NCI-H1694 (cell line): ENCODE measurements around the gene CSPG4.
"Not testable (repeated sequence)": the region's sequence is repeated elsewhere in the genome, so short reads cannot be mapped to it uniquely, and the experiment has no call there.

Experiments used
- DNase-seq: peaks from one replicate; lab custom pipeline; 2025; lab: John Stamatoyannopoulos, UW

Gene CSPG4

GRCh38 chr15:75704618-75705017 is 8.0 kb downstream of the CSPG4 start:
- DNase-seq = no peak

- no peak for DNase-seq
Measured at GRCh38 chr15:75704263-75704615, 8.4 kb downstream of the CSPG4 start.

- DNase-seq = not testable (repeated sequence)
Measured at GRCh38 chr15:75703440-75704262, 9.0 kb downstream of the CSPG4 start.

- no peak for DNase-seq
Measured at GRCh38 chr15:75702436-75702835, 10.2 kb downstream of the CSPG4 start.

DNA sequence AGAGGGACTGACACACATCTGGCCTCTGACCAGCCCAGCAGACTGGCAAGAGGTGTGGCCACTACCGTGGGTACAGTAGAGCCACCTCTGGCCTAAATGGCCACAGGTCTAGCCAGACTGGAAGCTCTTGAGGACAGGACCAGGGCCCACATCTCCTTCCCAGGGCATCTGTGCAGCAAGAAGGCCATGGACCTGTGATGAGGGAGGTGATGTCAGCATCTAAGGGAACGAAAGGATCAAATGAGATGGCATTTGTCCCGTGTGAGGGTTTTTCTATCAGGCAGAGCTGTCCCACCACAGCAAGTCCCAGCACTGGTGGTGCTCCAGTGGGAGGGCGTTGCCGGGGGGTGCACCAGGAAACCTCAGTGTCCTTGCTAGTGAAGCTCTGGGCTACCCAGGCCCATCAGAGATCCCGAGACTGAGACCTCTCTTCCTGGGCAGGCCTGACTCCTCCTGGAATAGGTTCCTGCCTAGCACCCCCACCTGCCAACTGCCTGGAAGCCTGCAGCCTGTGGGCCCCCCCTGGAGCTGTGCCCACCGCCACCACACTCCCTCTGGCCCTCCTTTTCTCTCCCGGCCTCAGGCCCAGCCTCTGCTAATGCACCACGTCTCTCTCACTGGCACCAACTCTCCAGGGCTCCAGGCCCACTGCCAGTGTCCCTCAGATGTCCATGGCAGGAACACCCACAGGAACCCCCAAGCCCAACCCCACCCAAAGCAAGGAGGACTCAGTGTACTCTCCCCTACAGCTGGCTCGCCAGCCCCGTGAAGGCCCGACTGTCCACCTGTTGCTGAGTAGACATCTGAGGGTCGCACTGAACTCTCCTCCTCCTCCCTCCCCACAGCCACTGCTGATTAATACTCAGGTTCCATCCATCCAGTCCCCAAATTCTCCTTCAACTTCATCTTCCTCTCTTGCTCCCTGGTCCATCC is 11.3 kb downstream of the CSPG4 start:
- DNase-seq = not testable (repeated sequence)

DNA sequence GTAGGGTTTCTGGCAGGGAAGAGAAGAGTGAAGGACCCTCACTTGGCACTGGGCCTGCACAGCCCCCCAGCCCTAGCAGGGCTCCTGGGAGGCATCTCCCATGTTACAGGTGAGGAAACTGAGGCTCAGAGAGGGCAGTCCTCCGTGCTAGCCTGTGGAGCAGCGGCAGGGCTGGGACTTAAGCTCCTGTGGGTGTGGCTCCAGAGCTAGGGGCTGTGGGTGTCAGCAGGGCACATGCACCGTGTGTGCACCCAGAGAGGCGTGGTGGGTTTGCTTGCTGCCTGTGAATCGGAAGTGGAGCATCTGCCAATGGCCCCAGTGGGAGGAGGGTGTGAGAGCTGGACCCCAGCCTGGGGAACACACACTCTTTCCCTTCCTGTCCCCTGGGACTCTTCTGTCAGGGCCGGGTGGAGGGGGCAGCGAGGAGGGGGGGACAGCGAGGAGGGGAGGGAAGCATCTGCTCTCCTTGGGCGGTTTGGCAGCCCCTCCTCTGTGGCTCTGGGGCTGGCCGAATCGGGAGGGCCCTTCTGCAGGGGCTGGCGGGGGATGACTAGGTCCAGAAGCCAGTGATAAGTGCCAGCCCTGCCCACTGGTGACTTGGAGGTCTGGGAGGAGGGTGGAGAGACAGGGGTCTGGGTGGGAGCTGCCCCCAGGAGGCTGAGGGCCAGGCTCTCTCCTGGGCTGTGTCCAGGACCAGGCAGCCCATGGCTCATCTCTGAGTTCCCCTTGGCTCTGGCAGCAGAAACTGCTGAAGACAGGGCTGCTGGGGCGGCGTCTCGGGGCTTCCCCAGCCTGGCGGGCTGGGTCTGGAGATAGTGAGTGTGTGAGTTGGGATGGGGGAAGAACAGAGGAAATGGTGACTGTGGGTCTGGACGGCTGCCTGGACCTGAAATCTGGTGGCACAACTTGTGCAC is 12.4 kb downstream of the CSPG4 start:
- DNase-seq = peak; percentile 62

- DNase-seq = not testable (repeated sequence)
Measured at GRCh38 chr15:75699517-75699916, 13.1 kb downstream of the CSPG4 start.

DNA sequence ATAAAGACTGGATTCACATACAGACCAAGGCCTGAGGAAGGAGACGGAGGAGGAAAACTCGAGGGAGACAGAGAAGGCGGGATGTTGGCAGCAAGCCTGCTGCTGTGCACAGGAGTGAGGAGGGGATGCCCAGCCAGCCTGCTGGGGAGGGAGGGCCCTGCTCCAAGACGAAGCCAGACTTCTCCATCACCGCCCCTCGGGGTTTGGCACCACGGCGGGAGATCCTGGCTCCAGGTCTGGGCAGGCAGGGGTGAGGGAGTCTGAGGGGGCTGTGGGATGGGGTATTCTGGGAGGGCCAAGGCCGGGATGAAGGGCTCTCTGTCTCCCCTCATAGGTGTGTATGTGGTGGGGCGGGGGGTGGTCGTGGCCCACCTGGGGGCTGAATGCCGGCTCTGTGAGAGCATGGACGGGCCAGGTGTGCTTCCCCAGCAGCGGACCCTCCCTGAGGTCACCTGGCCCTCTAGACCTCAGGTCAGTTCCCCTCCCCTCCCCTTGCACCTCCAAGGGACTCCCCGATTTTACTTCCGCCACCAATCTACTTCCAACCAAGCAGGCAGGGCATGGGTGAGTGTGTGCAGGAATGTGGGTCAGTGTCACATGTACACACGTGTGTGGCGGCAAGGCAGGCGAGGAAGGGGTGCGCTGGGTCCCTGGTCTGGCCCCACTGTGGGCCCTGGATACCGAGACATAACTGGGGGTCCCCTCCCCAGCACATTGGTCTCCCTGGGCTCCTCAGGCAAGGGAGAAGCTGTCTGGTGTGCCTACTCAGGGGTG is 14.5 kb downstream of the CSPG4 start:
- not testable (repeated sequence) for DNase-seq

DNA sequence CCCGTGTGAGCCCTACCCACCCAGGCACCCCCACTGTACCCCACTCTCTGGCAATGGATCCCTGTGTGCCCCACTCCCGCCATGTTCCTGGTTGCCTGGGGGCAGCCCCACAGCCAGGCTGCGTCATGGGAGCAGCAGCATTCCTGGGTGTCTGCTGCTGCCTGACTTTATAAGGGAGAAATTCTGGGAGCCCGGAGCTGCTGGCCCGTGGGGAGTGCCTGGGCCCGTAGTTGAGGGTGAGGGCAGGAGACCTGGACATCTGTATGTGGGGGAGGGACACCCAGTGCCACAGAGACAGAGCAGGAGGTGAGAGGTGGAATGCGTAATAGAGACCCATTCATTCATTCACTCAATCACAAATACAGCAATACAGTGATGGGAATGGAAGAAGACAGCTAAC is 15.1 kb downstream of the CSPG4 start:
- no peak for DNase-seq

DNA sequence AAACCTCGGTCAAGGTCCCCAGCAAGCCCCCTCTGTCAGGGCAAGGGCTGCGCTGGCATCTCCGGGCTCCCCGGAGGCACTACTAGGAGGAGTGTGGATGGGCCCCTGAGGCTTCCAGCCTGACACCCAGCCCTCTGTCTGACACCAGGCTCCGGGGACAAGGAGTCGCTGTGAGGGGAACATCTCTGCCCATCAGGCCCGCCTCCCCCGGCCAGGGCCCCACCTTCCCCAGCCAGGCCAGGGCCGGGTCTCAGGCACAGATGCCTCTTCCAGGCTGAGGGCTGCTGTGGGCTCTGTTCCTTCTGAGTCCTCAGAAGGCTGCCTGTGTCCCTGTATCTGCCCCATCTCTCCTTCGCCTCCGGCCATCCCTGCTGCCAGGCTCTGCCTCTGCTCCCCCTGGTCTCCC is 15.8 kb downstream of the CSPG4 start:
- no peak for DNase-seq

GRCh38 chr15:75696311-75696720 is 16.3 kb downstream of the CSPG4 start:
- DNase-seq = no peak

DNA sequence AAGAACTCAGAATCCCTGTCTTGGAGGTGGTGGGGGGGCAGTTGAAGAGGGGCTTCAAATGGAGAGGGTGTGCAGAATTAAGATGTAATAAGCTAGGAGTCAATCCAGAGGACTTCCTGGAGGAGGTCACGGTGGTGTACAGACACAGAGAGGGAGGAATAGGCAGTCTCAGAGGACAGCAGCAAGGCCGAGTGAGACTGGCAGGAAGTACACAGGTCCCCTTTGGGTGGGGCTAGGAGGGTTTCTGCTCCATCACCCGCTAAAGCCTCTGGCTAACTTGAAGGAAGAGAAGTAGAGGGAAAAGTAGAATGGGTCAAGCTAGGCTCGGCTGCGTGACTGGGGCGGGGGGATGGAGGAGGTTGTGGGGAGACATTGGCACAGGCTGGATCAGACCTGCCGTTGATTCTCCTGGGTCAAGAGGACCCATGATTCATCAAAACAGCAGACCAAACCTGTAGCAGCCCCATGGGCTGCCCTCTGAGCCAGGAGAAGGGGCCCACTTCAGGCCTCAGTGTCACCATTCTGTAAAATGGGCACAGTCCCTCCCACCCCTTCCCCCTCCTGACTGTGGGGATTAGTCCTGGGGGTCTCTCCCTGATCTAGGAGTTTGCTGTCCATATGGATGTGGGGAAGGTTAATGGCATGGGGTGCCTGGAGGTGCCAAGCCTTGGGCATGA is 16.9 kb downstream of the CSPG4 start:
- no peak for DNase-seq

DNA sequence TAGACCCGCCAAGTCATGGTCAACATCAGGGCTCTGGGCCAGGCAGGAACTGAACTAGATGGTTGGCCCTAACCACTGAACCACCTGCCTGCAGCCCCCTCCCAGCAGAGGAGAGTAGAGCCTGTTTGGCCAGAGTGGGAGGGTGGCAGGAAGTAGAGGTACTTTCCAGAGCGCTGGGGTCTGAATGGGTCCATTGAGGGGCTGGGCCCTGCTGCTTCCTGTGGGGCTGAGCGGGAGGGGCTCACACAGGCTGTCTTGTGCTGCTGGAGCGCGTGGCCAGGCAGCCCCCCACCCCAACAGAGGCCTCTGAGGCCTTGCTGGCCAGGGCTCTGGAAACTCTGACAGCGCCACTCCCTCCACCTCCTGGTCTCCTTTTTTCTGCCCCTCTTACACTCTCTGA is 17.4 kb downstream of the CSPG4 start:
- no peak for DNase-seq

GRCh38 chr15:75694241-75695182 is 18.1 kb downstream of the CSPG4 start:
- peak; percentile 83 for DNase-seq

GRCh38 chr15:75693501-75694240 is 19.0 kb downstream of the CSPG4 start:
- DNase-seq = no peak

DNA sequence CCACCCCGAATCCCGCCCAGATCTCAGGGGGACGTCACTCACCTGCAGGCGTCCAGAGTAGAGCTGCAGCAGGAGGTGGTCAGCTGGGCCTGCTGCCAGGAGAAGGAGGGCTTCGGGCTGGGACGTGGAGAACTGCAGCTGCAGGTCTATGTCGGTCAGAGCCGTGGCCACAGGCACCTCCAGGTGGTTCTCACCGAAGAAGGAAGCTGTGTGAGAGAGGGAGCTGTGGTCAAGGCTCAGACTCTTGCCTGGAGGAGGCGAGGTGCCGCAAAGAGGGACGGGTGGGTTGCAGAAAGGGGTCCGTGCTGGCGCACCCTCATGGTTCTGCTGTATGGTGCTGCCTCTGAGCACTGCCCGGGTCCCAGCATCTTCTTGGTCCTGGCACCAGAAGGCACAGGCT is 19.6 kb downstream of the CSPG4 start:
- not testable (repeated sequence) for DNase-seq

DNA sequence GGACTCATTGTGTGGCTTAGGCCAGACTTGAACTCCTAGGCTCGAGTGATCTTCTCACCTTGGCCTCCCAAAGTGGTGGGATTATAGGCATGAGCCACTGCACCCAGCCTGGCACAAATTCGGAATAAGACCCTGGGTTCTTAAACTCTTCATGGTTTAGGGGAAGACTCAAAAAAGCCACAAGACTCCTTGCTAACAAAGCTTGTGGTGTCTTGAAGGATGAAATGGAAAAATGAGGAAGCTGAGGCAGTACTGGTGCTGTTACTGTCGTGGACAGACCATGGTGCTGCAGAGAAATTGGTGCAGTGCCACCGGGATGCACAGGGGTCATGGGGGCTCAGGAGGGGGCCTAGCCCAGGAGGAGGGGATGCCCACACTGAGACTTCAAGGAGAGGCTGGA is 20.3 kb downstream of the CSPG4 start:
- DNase-seq = not testable (repeated sequence)

DNA sequence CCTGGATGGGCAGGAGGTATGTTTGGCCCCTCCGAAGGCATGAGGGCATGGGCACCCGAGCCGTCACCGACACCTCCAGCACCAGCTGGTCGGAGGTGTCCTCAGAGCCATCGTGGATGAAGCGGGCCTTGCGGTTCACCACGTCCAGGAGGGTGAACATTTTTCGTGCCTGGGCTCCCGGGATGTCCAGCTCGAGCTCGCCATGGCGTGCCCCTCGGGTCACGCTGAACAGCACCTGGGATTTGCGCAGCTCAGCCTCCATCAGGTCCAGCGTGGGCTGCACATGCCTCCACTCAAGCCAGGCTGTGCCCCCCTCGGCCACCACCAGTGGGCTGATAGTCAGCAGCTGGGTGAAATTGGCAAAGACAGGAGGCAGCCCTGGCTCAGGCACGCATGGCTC is 23.2 kb downstream of the CSPG4 start:
- DNase-seq = not testable (repeated sequence)

- no peak for DNase-seq
Measured at GRCh38 chr15:75688831-75689230, 23.8 kb downstream of the CSPG4 start.
